Astrocyte of the cerebellum (primary cell): ENCODE results near the gene CD72.
"Not testable (repeated sequence)": the region's sequence is repeated elsewhere in the genome, so short reads cannot be mapped to it uniquely, and the experiment has no call there.

ENCODE experiments used
- DNase-seq: peaks from one replicate; pipeline ENCODE4 v3.0.0-alpha.2; 2011; ENCODE audit warnings: low read depth
- H3K4me3 ChIP-seq: 2 replicates; pipeline ENCODE4 v1.5.1; 2011; ENCODE audit warnings: mild to moderate bottlenecking, low read depth, low read length, moderate library complexity
- in situ Hi-C: cut with HindIII; loops from 2 replicates; pipeline ENCODE4 v1.10.0; 2017; ENCODE audit warnings: low sequenced_read_pairs
- TF ChIP-seq, protein P1 (sequence below): IDR thresholded peaks from 2 replicates; pipeline ENCODE4 v1.5.1; 2012; ENCODE audit warnings: low read length, low read depth, moderate library complexity, mild to moderate bottlenecking; ENCODE audit errors: missing control alignments

Gene CD72

DNA sequence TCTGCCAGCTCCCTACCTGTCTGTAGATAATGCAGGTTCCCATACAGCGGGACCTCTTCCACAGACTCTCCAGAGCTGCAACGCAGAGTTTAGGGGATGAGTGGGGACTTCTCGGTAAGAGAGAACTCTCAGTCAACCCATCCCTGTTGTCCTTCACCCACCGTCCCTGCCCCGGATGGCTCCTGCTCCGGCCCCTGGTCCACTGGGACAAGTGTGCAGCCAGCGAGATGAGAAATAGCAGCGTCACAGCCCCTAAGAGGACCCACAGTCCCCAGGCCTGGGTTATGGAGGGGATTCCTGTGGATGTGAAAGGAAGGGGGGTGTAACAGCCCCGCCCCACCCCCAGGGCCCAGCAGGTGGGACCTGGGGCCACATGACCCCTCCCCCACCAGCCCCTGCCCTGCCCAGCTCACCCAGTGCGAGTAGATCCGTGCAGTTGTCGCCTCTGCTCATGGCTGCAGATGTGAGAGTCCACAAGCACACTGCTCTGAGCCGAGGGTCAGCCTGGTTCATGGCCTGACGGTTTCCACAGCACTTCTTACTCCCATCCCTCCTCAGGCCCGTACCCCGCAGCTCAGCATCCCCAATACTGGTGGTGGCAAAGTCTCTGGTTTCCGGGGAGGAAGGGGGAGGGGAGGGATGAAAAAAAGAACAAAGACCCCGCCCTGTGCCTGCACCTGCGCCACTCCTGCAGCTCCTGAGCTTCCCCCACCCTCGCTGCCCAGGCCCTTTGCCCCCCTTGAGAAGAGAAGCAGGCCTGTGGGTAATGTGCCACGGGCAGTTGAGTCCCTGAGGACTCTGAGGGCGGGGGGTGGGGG, 32.3 kb upstream of the CD72 start, which contains the start of gene SIT1:
TSS of gene SIT1 (minus strand) at position 591 of the 818 bp plus-strand sequence. CDS start at position 513, 78 bp downstream.
- TF ChIP-seq, protein P1, sequence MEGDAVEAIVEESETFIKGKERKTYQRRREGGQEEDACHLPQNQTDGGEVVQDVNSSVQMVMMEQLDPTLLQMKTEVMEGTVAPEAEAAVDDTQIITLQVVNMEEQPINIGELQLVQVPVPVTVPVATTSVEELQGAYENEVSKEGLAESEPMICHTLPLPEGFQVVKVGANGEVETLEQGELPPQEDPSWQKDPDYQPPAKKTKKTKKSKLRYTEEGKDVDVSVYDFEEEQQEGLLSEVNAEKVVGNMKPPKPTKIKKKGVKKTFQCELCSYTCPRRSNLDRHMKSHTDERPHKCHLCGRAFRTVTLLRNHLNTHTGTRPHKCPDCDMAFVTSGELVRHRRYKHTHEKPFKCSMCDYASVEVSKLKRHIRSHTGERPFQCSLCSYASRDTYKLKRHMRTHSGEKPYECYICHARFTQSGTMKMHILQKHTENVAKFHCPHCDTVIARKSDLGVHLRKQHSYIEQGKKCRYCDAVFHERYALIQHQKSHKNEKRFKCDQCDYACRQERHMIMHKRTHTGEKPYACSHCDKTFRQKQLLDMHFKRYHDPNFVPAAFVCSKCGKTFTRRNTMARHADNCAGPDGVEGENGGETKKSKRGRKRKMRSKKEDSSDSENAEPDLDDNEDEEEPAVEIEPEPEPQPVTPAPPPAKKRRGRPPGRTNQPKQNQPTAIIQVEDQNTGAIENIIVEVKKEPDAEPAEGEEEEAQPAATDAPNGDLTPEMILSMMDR = no peak
- no peak within 1 kb of the TSS for H3K4me3 ChIP-seq
- no peak for DNase-seq
- in situ Hi-C loops = no loop called here

DNA sequence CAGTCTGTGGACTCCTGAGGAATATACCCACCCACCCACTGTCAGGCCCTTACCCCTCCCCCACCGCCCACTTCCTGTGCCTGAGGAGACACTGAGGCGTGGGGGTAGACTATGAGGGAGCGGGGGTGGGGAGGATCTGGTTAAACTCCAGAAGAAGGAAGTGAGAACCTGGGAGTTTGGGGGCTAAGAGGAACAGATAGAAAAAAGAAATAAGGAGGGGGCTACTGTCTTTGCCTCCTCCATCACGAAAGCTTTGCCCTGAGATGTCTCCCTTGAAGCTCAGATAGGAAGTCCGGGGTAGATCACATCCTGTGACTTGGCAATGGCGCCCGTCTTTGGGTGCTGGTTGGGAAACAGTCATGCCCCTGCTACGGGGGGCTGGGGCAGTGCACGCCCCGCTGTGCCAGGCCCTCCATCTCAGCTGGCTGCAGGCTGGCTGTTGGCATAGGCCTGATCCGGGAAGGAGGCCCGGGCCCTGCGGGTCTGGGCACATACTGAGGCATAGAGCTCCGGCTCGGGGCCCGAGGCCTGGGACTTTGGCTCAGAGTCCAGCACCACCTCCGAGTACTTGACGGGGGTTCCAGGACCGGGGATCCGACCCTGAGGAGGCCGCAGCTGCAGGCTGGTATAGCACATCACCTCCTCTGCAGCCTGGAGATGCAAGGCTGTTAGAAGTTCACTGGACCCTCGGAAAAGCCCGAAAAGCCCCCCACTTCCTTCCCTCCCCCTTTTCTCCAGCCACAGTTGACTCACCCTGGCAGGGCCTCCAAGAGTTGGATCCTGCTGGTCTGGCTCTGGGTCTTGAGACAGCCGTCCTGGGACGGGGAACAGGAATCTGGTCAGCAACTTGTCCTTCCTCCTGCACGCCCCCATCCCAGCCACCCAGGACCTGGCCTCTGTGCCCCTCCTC, 31.5 kb upstream of the CD72 start:
- in situ Hi-C loops = no loop called here
- no peak for DNase-seq
- TF ChIP-seq, protein P1 = no peak
- H3K4me3 ChIP-seq = no peak overlapping the region

GRCh38 chr9:35646533-35647265, 28.5 kb upstream of the CD72 start:
- H3K4me3 ChIP-seq = peak overlapping the region; percentile 61
- in situ Hi-C loops = no loop called here
- TF ChIP-seq, protein P1 = peak; percentile 84
- DNase-seq = peak; percentile 55

GRCh38 chr9:35646153-35646532, 27.9 kb upstream of the CD72 start:
- peak overlapping the region; percentile 61 for H3K4me3 ChIP-seq
- no peak for DNase-seq
- in situ Hi-C loops = no loop called here
- TF ChIP-seq, protein P1 = peak; percentile 25

- DNase-seq, in situ Hi-C loops: not testable (repeated sequence)
- H3K4me3 ChIP-seq = peak overlapping the region; percentile 61
Measured at GRCh38 chr9:35645736-35646135, 27.5 kb upstream of the CD72 start.

GRCh38 chr9:35643046-35643445, 24.8 kb upstream of the CD72 start:
- TF ChIP-seq, protein P1 = no peak
- DNase-seq = no peak
- in situ Hi-C loops = no loop called here
- H3K4me3 ChIP-seq = no peak overlapping the region

- in situ Hi-C loops, H3K4me3 ChIP-seq, DNase-seq: not testable (repeated sequence)
Measured at GRCh38 chr9:35641478-35641877, 23.3 kb upstream of the CD72 start.

DNA sequence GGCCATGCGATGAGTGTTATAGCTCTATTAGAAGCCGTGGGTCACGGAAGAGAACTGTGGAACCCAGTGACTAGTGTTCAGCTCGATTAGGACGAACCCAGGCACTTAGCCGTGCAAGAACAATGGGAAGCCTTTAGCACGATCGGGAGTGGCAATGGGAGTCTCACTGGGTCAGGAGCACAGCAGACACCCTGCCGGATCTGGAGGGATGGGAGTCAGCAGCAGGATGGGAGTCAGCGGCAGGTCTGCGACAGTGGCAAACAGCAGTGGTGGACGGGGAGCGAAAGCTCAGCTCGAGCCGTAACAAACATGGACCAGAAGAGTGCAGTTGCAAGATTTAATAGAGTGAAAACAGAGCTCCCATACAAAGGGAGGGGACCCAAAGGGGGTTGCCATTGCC, 22.2 kb upstream of the CD72 start:
- H3K4me3 ChIP-seq, in situ Hi-C loops, DNase-seq: not testable (repeated sequence)
